Measurements from ENCODE around the gene RASAL2. TPM values are rescaled to one million over a fixed set of nuclear protein-coding genes. Genes with fewer than 3 reads are reported as not detected.

RASAL2 gene
- total RNA-seq, 1 experiment from 2014 or later, result 31.6 TPM

DNA sequence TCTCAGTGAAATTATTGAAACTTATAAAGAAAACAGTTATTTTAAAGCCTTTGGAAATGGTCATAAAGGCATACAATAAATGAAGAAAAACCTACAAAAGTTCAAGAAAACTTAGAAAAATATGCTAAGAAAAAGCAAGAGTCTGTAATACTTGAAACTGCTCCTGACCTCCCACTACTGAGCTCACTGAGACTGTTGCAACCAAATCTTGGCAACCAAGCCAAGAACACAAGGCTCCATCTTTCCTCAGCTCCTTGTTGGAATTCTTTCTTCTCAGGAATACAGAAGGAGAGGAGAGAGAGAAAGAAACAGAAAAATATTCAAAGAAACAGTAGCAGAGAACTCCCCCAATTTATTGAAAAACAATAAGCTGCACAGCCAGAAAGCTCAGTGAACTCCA lies 160.5 kb downstream of the RASAL2 start:
- POLR2A ChIA-PET, result no interaction called here
- no peak for ATAC-seq
- intact Hi-C loops (cut with micrococcal nuclease; ENCODE audit: unreplicated experiment) (no loop called here), in situ Hi-C loops (cut with HindIII; ENCODE audit: low pct_unique_long_range_greater_than_20kb, low sequenced_read_pairs) (no loop called here)
- no peaks in the 10 kb centered on the region; the same call in 1 of the 2 replicates for H3K4me1 ChIP-seq (ENCODE audit: control insufficient read depth, insufficient read depth, low read length)
- no peaks in the 10 kb centered on the region; the same call in 1 of the 2 replicates for H3K36me3 ChIP-seq (ENCODE audit: control insufficient read depth, insufficient read depth, low read length)
- H3K4me3 ChIP-seq (ENCODE audit: low read depth in 2 of 2, low read length in 2 of 2), result no peak overlapping the region
- BruUV-seq (replicated peaks), result no TSS peak
- peaks cover 6% of the 10 kb centered on the region; the same call in 1 of the 2 replicates for H3K9me3 ChIP-seq (ENCODE audit: control insufficient read depth, insufficient read depth, low read depth, low read length)
- no peaks in the 10 kb centered on the region for H3K27me3 ChIP-seq (ENCODE audit: control insufficient read depth, insufficient read depth, low read length)
- CTCF ChIA-PET, result no interaction called here
- TF ChIP-seq, protein P1, sequence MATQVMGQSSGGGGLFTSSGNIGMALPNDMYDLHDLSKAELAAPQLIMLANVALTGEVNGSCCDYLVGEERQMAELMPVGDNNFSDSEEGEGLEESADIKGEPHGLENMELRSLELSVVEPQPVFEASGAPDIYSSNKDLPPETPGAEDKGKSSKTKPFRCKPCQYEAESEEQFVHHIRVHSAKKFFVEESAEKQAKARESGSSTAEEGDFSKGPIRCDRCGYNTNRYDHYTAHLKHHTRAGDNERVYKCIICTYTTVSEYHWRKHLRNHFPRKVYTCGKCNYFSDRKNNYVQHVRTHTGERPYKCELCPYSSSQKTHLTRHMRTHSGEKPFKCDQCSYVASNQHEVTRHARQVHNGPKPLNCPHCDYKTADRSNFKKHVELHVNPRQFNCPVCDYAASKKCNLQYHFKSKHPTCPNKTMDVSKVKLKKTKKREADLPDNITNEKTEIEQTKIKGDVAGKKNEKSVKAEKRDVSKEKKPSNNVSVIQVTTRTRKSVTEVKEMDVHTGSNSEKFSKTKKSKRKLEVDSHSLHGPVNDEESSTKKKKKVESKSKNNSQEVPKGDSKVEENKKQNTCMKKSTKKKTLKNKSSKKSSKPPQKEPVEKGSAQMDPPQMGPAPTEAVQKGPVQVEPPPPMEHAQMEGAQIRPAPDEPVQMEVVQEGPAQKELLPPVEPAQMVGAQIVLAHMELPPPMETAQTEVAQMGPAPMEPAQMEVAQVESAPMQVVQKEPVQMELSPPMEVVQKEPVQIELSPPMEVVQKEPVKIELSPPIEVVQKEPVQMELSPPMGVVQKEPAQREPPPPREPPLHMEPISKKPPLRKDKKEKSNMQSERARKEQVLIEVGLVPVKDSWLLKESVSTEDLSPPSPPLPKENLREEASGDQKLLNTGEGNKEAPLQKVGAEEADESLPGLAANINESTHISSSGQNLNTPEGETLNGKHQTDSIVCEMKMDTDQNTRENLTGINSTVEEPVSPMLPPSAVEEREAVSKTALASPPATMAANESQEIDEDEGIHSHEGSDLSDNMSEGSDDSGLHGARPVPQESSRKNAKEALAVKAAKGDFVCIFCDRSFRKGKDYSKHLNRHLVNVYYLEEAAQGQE (IDR thresholded peaks at IDR 0.05; ENCODE audit: insufficient read depth in 1 of 2, low read depth in 2 of 2, low read length in 1 of 2), result no peak
- TF ChIP-seq TCF7L2 (IDR thresholded peaks at IDR 0.05; ENCODE audit: low read depth, low read length), result no peak
- TF ChIP-seq SIN3A (IDR thresholded peaks at IDR 0.05; ENCODE audit: borderline replicate concordance, insufficient read depth, low read depth, low read length), result no peak
- TF ChIP-seq, protein P2, sequence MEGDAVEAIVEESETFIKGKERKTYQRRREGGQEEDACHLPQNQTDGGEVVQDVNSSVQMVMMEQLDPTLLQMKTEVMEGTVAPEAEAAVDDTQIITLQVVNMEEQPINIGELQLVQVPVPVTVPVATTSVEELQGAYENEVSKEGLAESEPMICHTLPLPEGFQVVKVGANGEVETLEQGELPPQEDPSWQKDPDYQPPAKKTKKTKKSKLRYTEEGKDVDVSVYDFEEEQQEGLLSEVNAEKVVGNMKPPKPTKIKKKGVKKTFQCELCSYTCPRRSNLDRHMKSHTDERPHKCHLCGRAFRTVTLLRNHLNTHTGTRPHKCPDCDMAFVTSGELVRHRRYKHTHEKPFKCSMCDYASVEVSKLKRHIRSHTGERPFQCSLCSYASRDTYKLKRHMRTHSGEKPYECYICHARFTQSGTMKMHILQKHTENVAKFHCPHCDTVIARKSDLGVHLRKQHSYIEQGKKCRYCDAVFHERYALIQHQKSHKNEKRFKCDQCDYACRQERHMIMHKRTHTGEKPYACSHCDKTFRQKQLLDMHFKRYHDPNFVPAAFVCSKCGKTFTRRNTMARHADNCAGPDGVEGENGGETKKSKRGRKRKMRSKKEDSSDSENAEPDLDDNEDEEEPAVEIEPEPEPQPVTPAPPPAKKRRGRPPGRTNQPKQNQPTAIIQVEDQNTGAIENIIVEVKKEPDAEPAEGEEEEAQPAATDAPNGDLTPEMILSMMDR (IDR thresholded peaks at IDR 0.05), result no peak
- TF ChIP-seq POLR2AphosphoS5 (IDR thresholded peaks at IDR 0.05; ENCODE audit: low read depth, low read length), result no peak
- DNase-seq (ENCODE audit: low read depth, low spot score), result no peak
- no peak overlapping the region for H3K27ac ChIP-seq (ENCODE audit: low read length)

DNA sequence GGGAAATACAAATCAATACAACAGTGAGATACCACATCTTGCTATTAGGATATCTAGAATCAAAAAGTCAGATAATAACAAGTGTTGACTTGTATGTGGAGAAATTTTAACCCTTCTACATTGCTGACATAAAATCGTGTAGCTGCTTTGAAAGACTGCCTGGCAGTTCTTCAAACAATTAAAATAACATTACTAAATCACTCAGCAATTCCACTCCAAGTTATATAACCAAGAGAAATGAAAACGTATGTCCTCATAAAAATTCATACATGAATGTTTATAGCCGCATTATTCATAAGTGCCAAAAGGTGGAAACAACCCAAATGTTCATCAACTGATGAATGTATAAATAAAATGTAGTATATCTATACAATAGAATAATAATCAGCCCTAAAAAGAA lies 164.6 kb downstream of the RASAL2 start:
- Histone ChIP-seq H3K4me3 (ENCODE audit: low read depth in 2 of 2, low read length in 2 of 2) (no peak overlapping the region), H3K27ac (ENCODE audit: low read length) (no peak overlapping the region), H3K36me3 (ENCODE audit: control insufficient read depth, insufficient read depth, low read length) (no peaks in the 10 kb centered on the region), H3K9me3 (ENCODE audit: control insufficient read depth, insufficient read depth, low read depth, low read length) (no peaks in the 10 kb centered on the region; the same call in 1 of the 2 replicates), H3K4me1 (ENCODE audit: control insufficient read depth, insufficient read depth, low read length) (peaks cover 18% of the 10 kb centered on the region), H3K27me3 (ENCODE audit: control insufficient read depth, insufficient read depth, low read length) (no peaks in the 10 kb centered on the region)
- CTCF ChIA-PET, result no interaction called here
- TF ChIP-seq TCF7L2 (IDR thresholded peaks at IDR 0.05; ENCODE audit: low read depth, low read length) (no peak), POLR2AphosphoS5 (IDR thresholded peaks at IDR 0.05; ENCODE audit: low read depth, low read length) (no peak), SIN3A (IDR thresholded peaks at IDR 0.05; ENCODE audit: borderline replicate concordance, insufficient read depth, low read depth, low read length) (no peak)
- TF ChIP-seq, protein P2 (IDR thresholded peaks at IDR 0.05), result no peak
- TF ChIP-seq, protein P1 (IDR thresholded peaks at IDR 0.05; ENCODE audit: insufficient read depth in 1 of 2, low read depth in 2 of 2, low read length in 1 of 2), result no peak
- no TSS peak for BruUV-seq (replicated peaks)
- POLR2A ChIA-PET, result interaction anchor here (0.7 kb wide), 1 partner anchor 1078 kb away, joined by 3 read pairs; no protein-coding TSS in a partner anchor
- in situ Hi-C loops (cut with HindIII; ENCODE audit: low pct_unique_long_range_greater_than_20kb, low sequenced_read_pairs), result no loop called here
- ATAC-seq (no peak), DNase-seq (ENCODE audit: low read depth, low spot score) (no peak)
- intact Hi-C loops (cut with micrococcal nuclease; ENCODE audit: unreplicated experiment), result no loop called here
